Breast epithelium (tissue), 4 donors: ENCODE measurements around the gene CCDC92. TPM values are rescaled to one million over a fixed set of nuclear protein-coding genes. Genes with fewer than 3 reads are reported as not detected.

Source experiments
- DNase-seq, 2 donors: peaks; one replicate each; pipeline ENCODE4 v3.0.0-alpha.2; 2019; ENCODE audit warnings: low spot score in 2 of 2
- H3K27ac ChIP-seq, 2 donors: fragments of 200-600 bp; sonication (generic) in 1 of 2; one replicate each; pipeline ENCODE4 v1.5.1; 2016 to 2019; ENCODE audit warnings: mild to moderate bottlenecking in 1 of 2
- H3K27me3 ChIP-seq, 2 donors: fragments of 200-600 bp; sonication (generic) in 1 of 2; one replicate each; pipeline versions ENCODE4 v1.5.1 to v1.6.0; 2017 to 2019; ENCODE audit warnings: control low read depth in 1 of 2, mild to moderate bottlenecking in 1 of 2
- H3K36me3 ChIP-seq: fragments of 200-600 bp; one replicate; pipeline ENCODE4 v1.5.1; 2019
- H3K4me1 ChIP-seq, 2 donors: fragments of 200-600 bp; sonication (generic); one replicate each; pipeline ENCODE4 v1.5.1; 2016 to 2019; ENCODE audit warnings: control low read depth in 1 of 2
- H3K4me3 ChIP-seq, 3 donors: fragments of 200-600 bp; sonication (generic); 1 replicate in 2 of 3; 2 replicates in 1 of 3; pipeline ENCODE4 v1.5.1; 2016 to 2019; ENCODE audit warnings: mild to moderate bottlenecking in 3 of 3, moderate library complexity in 2 of 3
- H3K9me3 ChIP-seq, 2 donors: fragments of 200-600 bp; sonication (generic) in 1 of 2; one replicate each; pipeline ENCODE4 v1.5.1; 2016 to 2019; ENCODE audit warnings: control low read depth in 1 of 2
- CTCF ChIP-seq, 3 donors: fragments of 450-650 bp; IDR thresholded peaks; one replicate each; pipeline ENCODE4 v1.5.1; 2016 to 2017; ENCODE audit warnings: antibody characterized with exemption in 3 of 3, mild to moderate bottlenecking in 3 of 3, moderate library complexity in 3 of 3
- POLR2A ChIP-seq: fragments of 450-650 bp; IDR thresholded peaks from one replicate; pipeline ENCODE4 v1.6.1; 2016; ENCODE audit warnings: antibody characterized with exemption, mild to moderate bottlenecking, moderate library complexity
- POLR2AphosphoS5 ChIP-seq, 3 donors: sonication (generic); formaldehyde crosslinking; IDR thresholded peaks; one replicate each; pipeline ENCODE4 v1.6.1; 2017; ENCODE audit warnings: antibody characterized with exemption in 3 of 3
- intact Hi-C: fragments of 100-400 bp; cut with DNase I; formaldehyde crosslinking; loops from one replicate; pipeline ENCODE4 v1.15.1; 2023; ENCODE audit warnings: low total_unique reads
- total RNA-seq, 3 donors: library from RNA; depleted of rRNA; stranded (reverse); fragments of >200 nt; gene quantifications; one replicate each; pipeline ENCODE4 v1.1.0, GENCODE V29; 2016

The CCDC92 gene
- total RNA-seq = 10 to 100 TPM; 17.4 to 40.0 (median 24.6) TPM

GRCh38 chr12:123972457-123973401 is at the start of gene CCDC92, which contains the start of gene ZNF664:
TSS of gene CCDC92 (minus strand) at chr12:123972831. CDS start at chr12:123944305, 28,526 bp downstream.
TSS of gene ZNF664 (plus strand) at chr12:123973215. CDS start at chr12:124012145, 38,930 bp downstream.
- no peaks in the 10 kb centered on the region for H3K4me1 ChIP-seq
- peak; percentile 84 to 88 for DNase-seq
- H3K27me3 ChIP-seq = no peaks in the 10 kb centered on the region
- peak within 1 kb of the TSS; percentile 94 to 98 for H3K27ac ChIP-seq
- no peaks in the 10 kb centered on the region for H3K9me3 ChIP-seq
- intact Hi-C loops = no loop called here
- TF ChIP-seq CTCF (IDR thresholded peaks at IDR 0.05) (no peak), POLR2AphosphoS5 (IDR thresholded peaks at IDR 0.05) (peak in 1 of 3 donors; percentile 23), POLR2A (no peak)
- peak within 1 kb of the TSS; percentile 87 to 95 (median 95) for H3K4me3 ChIP-seq
- no peaks in the 10 kb centered on the region for H3K36me3 ChIP-seq

GRCh38 chr12:124022161-124022560 is 49.5 kb upstream of the CCDC92 start:
- TF ChIP-seq POLR2AphosphoS5 (IDR thresholded peaks at IDR 0.05) (no peak), POLR2A (no peak), CTCF (IDR thresholded peaks at IDR 0.05) (no peak)
- no peaks in the 10 kb centered on the region for H3K36me3 ChIP-seq
- intact Hi-C loops = loop anchor here (10.0 kb wide), 1 partner anchor 117 kb away; no protein-coding TSS in a partner anchor
- H3K9me3 ChIP-seq = no peaks in the 10 kb centered on the region
- no peaks in the 10 kb centered on the region for H3K27me3 ChIP-seq
- H3K4me1 ChIP-seq = peaks cover 0 to 4% of the 10 kb centered on the region in 2 donors
- no peak overlapping the region for H3K27ac ChIP-seq
- H3K4me3 ChIP-seq = no peak overlapping the region
- DNase-seq = no peak

GRCh38 chr12:124021007-124021406 is 48.4 kb upstream of the CCDC92 start:
- Histone ChIP-seq H3K4me1 (peaks cover 0 to 4% of the 10 kb centered on the region in 2 donors), H3K27ac (peak overlapping the region; percentile 45 to 79), H3K4me3 (no peak overlapping the region), H3K9me3 (no peaks in the 10 kb centered on the region), H3K27me3 (no peaks in the 10 kb centered on the region), H3K36me3 (no peaks in the 10 kb centered on the region)
- DNase-seq = no peak
- intact Hi-C loops = loop anchor here (10.0 kb wide), 1 partner anchor 116 kb away; no protein-coding TSS in a partner anchor
- TF ChIP-seq POLR2A (no peak), POLR2AphosphoS5 (IDR thresholded peaks at IDR 0.05) (no peak), CTCF (IDR thresholded peaks at IDR 0.05) (no peak)

- intact Hi-C loops = loop anchor here (10.0 kb wide), 1 partner anchor 116 kb away; no protein-coding TSS in a partner anchor
- no peak overlapping the region for H3K4me3 ChIP-seq
- peak overlapping the region; percentile 45 to 79 for H3K27ac ChIP-seq
- H3K4me1 ChIP-seq = peaks cover 0 to 4% of the 10 kb centered on the region in 2 donors
- DNase-seq = no peak
- peak in 1 of 3 donors; percentile 60 for TF ChIP-seq POLR2AphosphoS5 (IDR thresholded peaks at IDR 0.05)
- no peak for TF ChIP-seq POLR2A
- H3K9me3 ChIP-seq = no peaks in the 10 kb centered on the region
- H3K27me3 ChIP-seq = no peaks in the 10 kb centered on the region
- H3K36me3 ChIP-seq = no peaks in the 10 kb centered on the region
Observed at GRCh38 chr12:124020514-124020949, 47.9 kb upstream of the CCDC92 start.

GRCh38 chr12:124019115-124019514 is 46.5 kb upstream of the CCDC92 start:
- no peak for DNase-seq
- Histone ChIP-seq H3K27me3 (no peaks in the 10 kb centered on the region), H3K36me3 (no peaks in the 10 kb centered on the region), H3K9me3 (no peaks in the 10 kb centered on the region), H3K4me1 (no peaks in the 10 kb centered on the region), H3K4me3 (no peak overlapping the region), H3K27ac (peak overlapping the region; percentile 54 to 59)
- intact Hi-C loops = no loop called here
- no peak for TF ChIP-seq POLR2AphosphoS5 (IDR thresholded peaks at IDR 0.05)
- TF ChIP-seq CTCF (IDR thresholded peaks at IDR 0.05) = no peak
- no peak for TF ChIP-seq POLR2A
